Kasumi-1 (cell line): Measurements from ENCODE around the gene BCL11A.
A peak's percentile ranks its signal among the peaks of the same experiment; 100 is the strongest.

Experiments
- DNase-seq, 2 experiments: peaks; one replicate each; lab custom pipeline; 2025; lab: John Stamatoyannopoulos, UW

BCL11A gene

GRCh38 chr2:60558536-60558935, 5.1 kb upstream of the BCL11A start:
- peak; percentile 25 to 43 for DNase-seq

- peak; percentile 32 to 49 for DNase-seq
These were observed 4.0 kb upstream of the BCL11A start for GRCh38 chr2:60557486-60557864.

GRCh38 chr2:60556576-60557485, 3.4 kb upstream of the BCL11A start:
- peak; percentile 76 to 81 for DNase-seq

GRCh38 chr2:60556175-60556574, 2.7 kb upstream of the BCL11A start:
- DNase-seq = no peak

- peak; percentile 67 to 79 for DNase-seq
These were observed 2.3 kb upstream of the BCL11A start for GRCh38 chr2:60555783-60556139.

GRCh38 chr2:60555066-60555782, 1.8 kb upstream of the BCL11A start:
- DNase-seq = peak; percentile 91 to 93

- peak; percentile 43 to 57 for DNase-seq
These were observed 1.2 kb upstream of the BCL11A start for GRCh38 chr2:60554646-60555065.

GRCh38 chr2:60554074-60554645, 706 bp upstream of the BCL11A start:
- DNase-seq = peak; percentile 43 to 61

GRCh38 chr2:60552851-60553494, 481 bp downstream of the BCL11A start:
- DNase-seq = no peak

- no peak for DNase-seq
These were observed 1.2 kb downstream of the BCL11A start for GRCh38 chr2:60552078-60552850.

- DNase-seq = peak in 1 of 2 experiments; percentile 54
These were observed 2.0 kb downstream of the BCL11A start for GRCh38 chr2:60551240-60552077.

- DNase-seq = no peak
These were observed 2.5 kb downstream of the BCL11A start for GRCh38 chr2:60550984-60551239.

- DNase-seq = peak; percentile 90 to 92
These were observed 3.1 kb downstream of the BCL11A start for GRCh38 chr2:60550178-60550983.

- no peak for DNase-seq
These were observed 3.6 kb downstream of the BCL11A start for GRCh38 chr2:60549928-60550177.

- peak in 1 of 2 experiments; percentile 34 for DNase-seq
These were observed 4.1 kb downstream of the BCL11A start for GRCh38 chr2:60549238-60549927.

- DNase-seq = no peak
These were observed 4.6 kb downstream of the BCL11A start for GRCh38 chr2:60548845-60549237.

- DNase-seq = no peak
These were observed 5.1 kb downstream of the BCL11A start for GRCh38 chr2:60548311-60548710.

GRCh38 chr2:60547841-60548240, 5.6 kb downstream of the BCL11A start:
- DNase-seq = no peak

- no peak for DNase-seq
These were observed 6.6 kb downstream of the BCL11A start for GRCh38 chr2:60546756-60547420.
